GM23248 (cell line): ENCODE data around the gene EFCAB5.

ENCODE experiments used
- EZH2 ChIP-seq: fragments of 200-600 bp; sonication (generic); IDR thresholded peaks from 2 replicates; pipeline ENCODE4 v1.6.1; 2018; ENCODE audit warnings: antibody characterized with exemption, mild to moderate bottlenecking; ENCODE audit not compliant: insufficient read depth, poor library complexity, severe bottlenecking
- EZH2phosphoT487 ChIP-seq: fragments of 200-600 bp; sonication (generic); IDR thresholded peaks from 2 replicates; pipeline ENCODE4 v1.6.1; 2018; ENCODE audit warnings: antibody characterized with exemption, moderate library complexity, mild to moderate bottlenecking, low read depth; ENCODE audit not compliant: insufficient read depth

- TF ChIP-seq EZH2phosphoT487 = no peak
- no peak for TF ChIP-seq EZH2
Observed at GRCh38 chr17:30091771-30092170, 150.3 kb downstream of the EFCAB5 start.
